Measurements from ENCODE around the gene ILRUN. TPM values are rescaled to one million over a fixed set of nuclear protein-coding genes. Genes with fewer than 3 reads are reported as not detected.
A peak's percentile ranks its signal among the peaks of the same experiment; 100 is the strongest.
"Not testable (repeated sequence)": the region's sequence is repeated elsewhere in the genome, so short reads cannot be mapped to it uniquely, and the experiment has no call there.

Gene ILRUN
- total RNA-seq, 1 donor from 2014 or later, result 56.3 TPM

GRCh38 chr6:34684919-34685318 lies 11.6 kb downstream of the ILRUN start:
- no peaks in the 10 kb centered on the region for H3K9me3 Mint-ChIP-seq (ENCODE audit: low read depth)
- peaks cover 12% of the 10 kb centered on the region for H3K36me3 Mint-ChIP-seq (ENCODE audit: insufficient read depth)
- H3K27me3 Mint-ChIP-seq, result no peaks in the 10 kb centered on the region
- H3K27ac Mint-ChIP-seq, result peak overlapping the region; percentile 83
- H3K4me3 Mint-ChIP-seq (ENCODE audit: low read depth), result no peak overlapping the region
- no peak for DNase-seq (ENCODE audit: low spot score, unreplicated experiment)
- H3K4me1 Mint-ChIP-seq (ENCODE audit: low read depth), result peaks cover 6% of the 10 kb centered on the region
- TF ChIP-seq CTCF (IDR thresholded peaks at IDR 0.05; ENCODE audit: unreplicated experiment), result no peak

- H3K27ac Mint-ChIP-seq, result peak overlapping the region; percentile 10
- TF ChIP-seq CTCF (IDR thresholded peaks at IDR 0.05; ENCODE audit: unreplicated experiment), result no peak
- DNase-seq (ENCODE audit: low spot score, unreplicated experiment), result no peak
- H3K4me3 Mint-ChIP-seq (ENCODE audit: low read depth), result no peak overlapping the region
- no peaks in the 10 kb centered on the region for H3K27me3 Mint-ChIP-seq
- peaks cover 7% of the 10 kb centered on the region for H3K4me1 Mint-ChIP-seq (ENCODE audit: low read depth)
- H3K36me3 Mint-ChIP-seq (ENCODE audit: insufficient read depth), result peaks cover 12% of the 10 kb centered on the region
- no peaks in the 10 kb centered on the region for H3K9me3 Mint-ChIP-seq (ENCODE audit: low read depth)
Measured at GRCh38 chr6:34684364-34684763, 12.2 kb downstream of the ILRUN start.

GRCh38 chr6:34680802-34681515 lies 15.6 kb downstream of the ILRUN start:
- Mint-ChIP-seq H3K36me3 (ENCODE audit: insufficient read depth) (peaks cover 3% of the 10 kb centered on the region), H3K4me3 (ENCODE audit: low read depth) (no peak overlapping the region), H3K27me3 (no peaks in the 10 kb centered on the region), H3K4me1 (ENCODE audit: low read depth) (peaks cover 7% of the 10 kb centered on the region), H3K9me3 (ENCODE audit: low read depth) (no peaks in the 10 kb centered on the region), H3K27ac (peak overlapping the region; percentile 20)
- DNase-seq (ENCODE audit: low spot score, unreplicated experiment), result no peak
- TF ChIP-seq CTCF (IDR thresholded peaks at IDR 0.05; ENCODE audit: unreplicated experiment), result no peak

DNA sequence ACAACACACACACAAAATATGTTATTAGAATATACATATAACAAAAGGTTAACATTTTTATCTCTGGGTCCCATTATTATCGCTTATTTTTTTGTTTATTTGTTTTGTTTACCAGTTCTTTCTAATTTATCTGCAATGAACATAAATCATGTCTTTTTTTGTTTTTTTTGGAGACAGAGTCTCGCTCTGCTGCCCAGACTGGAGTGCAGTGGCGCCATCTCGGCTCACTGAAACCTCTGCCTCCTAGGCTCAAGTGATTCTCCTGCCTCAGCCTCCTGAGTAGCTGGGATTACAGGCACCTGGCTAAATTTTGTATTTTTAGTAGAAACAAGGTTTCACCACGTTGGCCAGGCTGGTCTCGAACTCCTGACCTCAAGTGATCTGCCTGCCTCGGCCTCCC lies 16.3 kb downstream of the ILRUN start:
- not testable (repeated sequence) for H3K4me1 Mint-ChIP-seq (ENCODE audit: low read depth); H3K9me3 Mint-ChIP-seq (ENCODE audit: low read depth); H3K36me3 Mint-ChIP-seq (ENCODE audit: insufficient read depth); H3K27ac Mint-ChIP-seq; H3K4me3 Mint-ChIP-seq (ENCODE audit: low read depth); H3K27me3 Mint-ChIP-seq; DNase-seq (ENCODE audit: low spot score, unreplicated experiment)

DNA sequence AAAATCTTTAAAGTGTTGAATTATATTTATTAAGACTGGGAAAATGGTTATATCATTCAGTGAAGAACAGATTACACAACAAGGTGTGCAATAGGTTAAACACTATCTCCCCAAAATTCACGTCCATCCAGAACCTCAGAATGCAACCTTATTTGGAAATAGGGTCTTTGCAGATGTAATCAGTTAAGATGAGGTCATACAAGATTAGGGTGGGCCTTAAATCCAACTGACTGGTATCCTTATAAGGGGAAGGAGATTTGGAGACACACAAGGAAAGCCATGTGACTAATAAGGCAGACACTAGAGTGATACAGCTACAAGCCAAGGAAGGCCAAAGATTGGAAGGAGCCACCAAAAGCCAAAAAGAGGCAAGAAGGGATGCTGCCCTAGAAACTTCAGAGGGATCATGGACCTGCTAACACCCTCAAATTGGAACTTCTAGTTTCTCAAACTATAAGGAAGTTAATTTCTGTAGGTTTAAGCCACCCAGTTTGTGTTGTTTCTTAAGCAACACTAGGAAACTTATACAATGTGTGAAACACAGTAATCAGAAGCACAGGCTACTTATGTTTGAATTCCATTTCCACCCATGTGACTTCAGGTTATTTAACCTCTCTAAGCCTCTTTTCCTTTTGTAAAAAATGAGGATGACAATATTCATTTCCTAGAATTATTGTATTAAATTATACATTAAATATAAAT lies 16.9 kb downstream of the ILRUN start:
- Mint-ChIP-seq H3K27ac (no peak overlapping the region), H3K4me3 (ENCODE audit: low read depth) (no peak overlapping the region)

More for the DNA sequence above, 16.9 kb downstream of the ILRUN start:
- DNase-seq (ENCODE audit: low spot score, unreplicated experiment), result no peak
- Mint-ChIP-seq H3K4me1 (ENCODE audit: low read depth) (peaks cover 10% of the 10 kb centered on the region), H3K36me3 (ENCODE audit: insufficient read depth) (no peaks in the 10 kb centered on the region), H3K27me3 (no peaks in the 10 kb centered on the region), H3K9me3 (ENCODE audit: low read depth) (no peaks in the 10 kb centered on the region)
- TF ChIP-seq CTCF (IDR thresholded peaks at IDR 0.05; ENCODE audit: unreplicated experiment), result no peak

Measured in progenitor cell of endocrine pancreas (in vitro differentiated cells).